Measurements from ENCODE around the gene MAGI1.

MAGI1 gene

GRCh38 chr3:65968996-65969395 is 69.7 kb downstream of the MAGI1 start:
- H3K27me3 ChIP-seq (ENCODE audit: insufficient read depth, poor library complexity, severe bottlenecking), result no peaks in the 10 kb centered on the region
- DNase-seq (ENCODE audit: low read depth in 1 of 2, low spot score in 1 of 2), result no peak
- no peak overlapping the region for H3K4me3 ChIP-seq (replicated peaks; ENCODE audit: insufficient read depth, low read length)
- no peak for TF ChIP-seq POLR2AphosphoS5 (IDR thresholded peaks at IDR 0.05; ENCODE audit: low read depth)
- TF ChIP-seq SPI1 (IDR thresholded peaks at IDR 0.05; ENCODE audit: borderline replicate concordance, low read depth), result no peak
- no peak for TF ChIP-seq CTCF (IDR thresholded peaks at IDR 0.05; ENCODE audit: insufficient read depth, low read length)
- TF ChIP-seq, protein P1, sequence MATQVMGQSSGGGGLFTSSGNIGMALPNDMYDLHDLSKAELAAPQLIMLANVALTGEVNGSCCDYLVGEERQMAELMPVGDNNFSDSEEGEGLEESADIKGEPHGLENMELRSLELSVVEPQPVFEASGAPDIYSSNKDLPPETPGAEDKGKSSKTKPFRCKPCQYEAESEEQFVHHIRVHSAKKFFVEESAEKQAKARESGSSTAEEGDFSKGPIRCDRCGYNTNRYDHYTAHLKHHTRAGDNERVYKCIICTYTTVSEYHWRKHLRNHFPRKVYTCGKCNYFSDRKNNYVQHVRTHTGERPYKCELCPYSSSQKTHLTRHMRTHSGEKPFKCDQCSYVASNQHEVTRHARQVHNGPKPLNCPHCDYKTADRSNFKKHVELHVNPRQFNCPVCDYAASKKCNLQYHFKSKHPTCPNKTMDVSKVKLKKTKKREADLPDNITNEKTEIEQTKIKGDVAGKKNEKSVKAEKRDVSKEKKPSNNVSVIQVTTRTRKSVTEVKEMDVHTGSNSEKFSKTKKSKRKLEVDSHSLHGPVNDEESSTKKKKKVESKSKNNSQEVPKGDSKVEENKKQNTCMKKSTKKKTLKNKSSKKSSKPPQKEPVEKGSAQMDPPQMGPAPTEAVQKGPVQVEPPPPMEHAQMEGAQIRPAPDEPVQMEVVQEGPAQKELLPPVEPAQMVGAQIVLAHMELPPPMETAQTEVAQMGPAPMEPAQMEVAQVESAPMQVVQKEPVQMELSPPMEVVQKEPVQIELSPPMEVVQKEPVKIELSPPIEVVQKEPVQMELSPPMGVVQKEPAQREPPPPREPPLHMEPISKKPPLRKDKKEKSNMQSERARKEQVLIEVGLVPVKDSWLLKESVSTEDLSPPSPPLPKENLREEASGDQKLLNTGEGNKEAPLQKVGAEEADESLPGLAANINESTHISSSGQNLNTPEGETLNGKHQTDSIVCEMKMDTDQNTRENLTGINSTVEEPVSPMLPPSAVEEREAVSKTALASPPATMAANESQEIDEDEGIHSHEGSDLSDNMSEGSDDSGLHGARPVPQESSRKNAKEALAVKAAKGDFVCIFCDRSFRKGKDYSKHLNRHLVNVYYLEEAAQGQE (IDR thresholded peaks at IDR 0.05; ENCODE audit: insufficient replicate concordance, low read depth), result no peak
- no peak for TF ChIP-seq GABPA (IDR thresholded peaks at IDR 0.05; ENCODE audit: low read depth)
- no peak overlapping the region for H3K27ac ChIP-seq (replicated peaks)

GRCh38 chr3:65967451-65967850 is 71.3 kb downstream of the MAGI1 start:
- TF ChIP-seq CTCF (IDR thresholded peaks at IDR 0.05; ENCODE audit: insufficient read depth, low read length), result no peak
- no peak for TF ChIP-seq SPI1 (IDR thresholded peaks at IDR 0.05; ENCODE audit: borderline replicate concordance, low read depth)
- TF ChIP-seq POLR2AphosphoS5 (IDR thresholded peaks at IDR 0.05; ENCODE audit: low read depth), result no peak
- TF ChIP-seq GABPA (IDR thresholded peaks at IDR 0.05; ENCODE audit: low read depth), result no peak
- TF ChIP-seq, protein P1 (IDR thresholded peaks at IDR 0.05; ENCODE audit: insufficient replicate concordance, low read depth), result no peak
- Histone ChIP-seq H3K4me3 (replicated peaks; ENCODE audit: insufficient read depth, low read length) (no peak overlapping the region), H3K27ac (replicated peaks) (no peak overlapping the region), H3K27me3 (ENCODE audit: insufficient read depth, poor library complexity, severe bottlenecking) (no peaks in the 10 kb centered on the region)
- DNase-seq (ENCODE audit: low read depth in 1 of 2, low spot score in 1 of 2), result no peak

- DNase-seq (ENCODE audit: low read depth in 1 of 2, low spot score in 1 of 2), result no peak
- no peak overlapping the region for H3K27ac ChIP-seq (replicated peaks)
- TF ChIP-seq GABPA (IDR thresholded peaks at IDR 0.05; ENCODE audit: low read depth) (no peak), POLR2AphosphoS5 (IDR thresholded peaks at IDR 0.05; ENCODE audit: low read depth) (no peak), CTCF (IDR thresholded peaks at IDR 0.05; ENCODE audit: insufficient read depth, low read length) (no peak), SPI1 (IDR thresholded peaks at IDR 0.05; ENCODE audit: borderline replicate concordance, low read depth) (no peak)
- TF ChIP-seq, protein P1 (IDR thresholded peaks at IDR 0.05; ENCODE audit: insufficient replicate concordance, low read depth), result no peak
- H3K4me3 ChIP-seq (replicated peaks; ENCODE audit: insufficient read depth, low read length), result no peak overlapping the region
- no peaks in the 10 kb centered on the region for H3K27me3 ChIP-seq (ENCODE audit: insufficient read depth, poor library complexity, severe bottlenecking)
Measured at GRCh38 chr3:65964838-65965237, 73.9 kb downstream of the MAGI1 start.

All from HL-60 (cell line).